ENCODE results near the gene MEP1A.

DNA sequence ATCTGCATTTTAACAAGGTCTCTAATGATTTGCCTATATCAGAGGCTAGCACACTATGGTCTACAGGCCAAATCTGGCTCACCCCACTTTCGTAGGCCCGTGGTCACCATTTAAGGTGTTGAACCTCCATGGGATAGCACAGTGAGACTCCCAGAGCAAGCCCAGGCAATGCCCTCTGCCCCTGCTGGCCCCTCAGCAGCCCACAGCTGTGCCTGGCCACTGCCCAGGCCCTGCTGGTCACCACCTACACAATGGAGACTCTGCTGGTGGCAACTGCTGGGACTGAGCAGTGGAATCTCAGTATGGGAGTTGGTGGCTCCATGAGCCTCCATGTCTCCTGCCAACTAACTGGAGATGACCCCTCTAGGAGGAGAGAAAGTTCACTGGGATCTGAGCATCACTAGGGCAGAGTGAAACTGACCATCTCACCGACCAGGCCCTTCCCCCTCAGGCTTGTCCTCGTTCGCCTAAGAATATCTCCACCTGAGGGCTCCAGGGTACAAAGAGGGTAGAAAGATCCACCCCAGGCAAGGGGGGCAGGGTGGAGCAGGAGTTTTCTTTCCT is 44.2 kb upstream of the MEP1A start:
- TF ChIP-seq EZH2 (IDR thresholded peaks at IDR 0.05; ENCODE audit: borderline replicate concordance, low read depth, low read length, severe bottlenecking) = no peak
- TF ChIP-seq POLR2A (IDR thresholded peaks at IDR 0.05; ENCODE audit: low read depth, low read length) = no peak
- TF ChIP-seq FOS (IDR thresholded peaks at IDR 0.05; ENCODE audit: borderline replicate concordance, insufficient read depth, low read length) = no peak
- TF ChIP-seq POLR2AphosphoS5 (IDR thresholded peaks at IDR 0.05; ENCODE audit: insufficient read depth, low read depth, low read length) = no peak
- TF ChIP-seq CTCF (IDR thresholded peaks at IDR 0.05; ENCODE audit: extremely low read depth in 1 of 2, insufficient read depth in 1 of 2, low read depth in 1 of 2, low read length in 2 of 2) = no peak
- TF ChIP-seq, protein P1, sequence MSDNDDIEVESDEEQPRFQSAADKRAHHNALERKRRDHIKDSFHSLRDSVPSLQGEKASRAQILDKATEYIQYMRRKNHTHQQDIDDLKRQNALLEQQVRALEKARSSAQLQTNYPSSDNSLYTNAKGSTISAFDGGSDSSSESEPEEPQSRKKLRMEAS (IDR thresholded peaks at IDR 0.05; ENCODE audit: insufficient read depth, insufficient read length) = no peak
- TF ChIP-seq JUN (IDR thresholded peaks at IDR 0.05; ENCODE audit: borderline replicate concordance, insufficient read depth, insufficient read length, low read depth) = no peak
- TF ChIP-seq MYC (IDR thresholded peaks at IDR 0.05; ENCODE audit: low read depth, low read length) = no peak

All from endothelial cell of umbilical vein (primary cell).